Type B pancreatic cell (in vitro differentiated cells): ENCODE measurements around the gene IRS1. TPM values are rescaled to one million over a fixed set of nuclear protein-coding genes. Genes with fewer than 3 reads are reported as not detected.

Experiments used
- DNase-seq: peaks from one replicate; pipeline ENCODE4 v3.0.0; 2021; ENCODE audit warnings: mixed read lengths; ENCODE audit not compliant: unreplicated experiment; ENCODE audit errors: extremely low spot score
- H3K27ac Mint-ChIP-seq: 2 replicates; pipeline ENCODE4 v1.8.0; 2021; ENCODE audit warnings: mild to moderate bottlenecking, mixed read lengths
- H3K27me3 Mint-ChIP-seq: 2 replicates; pipeline ENCODE4 v1.8.0; 2021; ENCODE audit warnings: mixed read lengths
- H3K36me3 Mint-ChIP-seq: 2 replicates; pipeline ENCODE4 v1.8.0; 2021; ENCODE audit warnings: mixed read lengths
- H3K4me1 Mint-ChIP-seq: one replicate; pipeline ENCODE4 v1.8.0; 2021; ENCODE audit warnings: mixed read lengths; ENCODE audit not compliant: unreplicated experiment
- H3K4me3 Mint-ChIP-seq: 2 replicates; pipeline ENCODE4 v1.8.0; 2021; ENCODE audit warnings: mild to moderate bottlenecking, mixed read lengths
- H3K9me3 Mint-ChIP-seq: 2 replicates; pipeline ENCODE4 v1.8.0; 2021; ENCODE audit warnings: mixed read lengths
- CTCF ChIP-seq: fragments of 200-600 bp; sonication (generic); conservative IDR thresholded peaks from 2 replicates; pipeline ENCODE4 v1.5.0; 2021; ENCODE audit warnings: antibody characterized with exemption, mild to moderate bottlenecking
- total RNA-seq: library from RNA; stranded (reverse); gene quantifications from 2 replicates; pipeline ENCODE4 v1.2.1, GENCODE V29; 2021; ENCODE audit warnings: low replicate concordance

Gene IRS1
- total RNA-seq, 1 donor from 2014 or later, result 25.9 TPM

DNA sequence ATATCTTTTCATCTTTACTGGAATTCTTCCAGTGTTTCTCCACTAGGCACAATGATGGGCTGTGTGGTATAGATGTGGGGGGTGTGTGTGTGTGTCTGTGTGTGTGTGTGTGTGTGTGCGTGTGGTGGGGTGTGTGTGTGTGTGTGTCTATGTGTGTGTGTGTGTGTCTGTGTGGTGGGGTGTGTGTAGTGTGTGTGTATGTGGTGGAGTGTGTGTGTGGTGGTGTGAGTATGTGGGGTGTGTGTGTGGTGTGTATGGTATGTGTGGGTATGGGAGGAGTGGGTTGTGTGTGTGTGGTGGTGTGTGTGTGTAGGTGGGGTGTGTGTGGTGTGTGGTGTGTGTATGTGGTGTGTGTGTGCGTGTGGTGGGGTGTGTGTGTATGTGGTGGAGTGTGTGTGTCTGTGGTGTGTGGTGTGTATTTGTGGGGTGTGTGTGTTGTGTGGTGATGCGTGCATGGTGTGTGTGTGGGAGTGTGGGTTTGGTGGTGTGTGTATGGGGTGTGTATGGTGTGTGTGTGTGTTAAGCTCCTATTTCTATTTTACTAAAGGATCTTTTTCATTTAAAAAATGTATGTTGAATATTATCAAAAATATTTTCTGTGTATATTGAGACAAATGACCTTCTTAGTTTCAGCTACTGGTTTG, 84.2 kb downstream of the IRS1 start:
- DNase-seq, result no peak
- H3K27me3 Mint-ChIP-seq, result no peaks in the 10 kb centered on the region
- no peak for TF ChIP-seq CTCF
- H3K4me3 Mint-ChIP-seq, result no peak overlapping the region
- H3K9me3 Mint-ChIP-seq, result no peaks in the 10 kb centered on the region
- H3K4me1 Mint-ChIP-seq, result no peaks in the 10 kb centered on the region
- no peaks in the 10 kb centered on the region for H3K36me3 Mint-ChIP-seq
- H3K27ac Mint-ChIP-seq, result no peak overlapping the region

DNA sequence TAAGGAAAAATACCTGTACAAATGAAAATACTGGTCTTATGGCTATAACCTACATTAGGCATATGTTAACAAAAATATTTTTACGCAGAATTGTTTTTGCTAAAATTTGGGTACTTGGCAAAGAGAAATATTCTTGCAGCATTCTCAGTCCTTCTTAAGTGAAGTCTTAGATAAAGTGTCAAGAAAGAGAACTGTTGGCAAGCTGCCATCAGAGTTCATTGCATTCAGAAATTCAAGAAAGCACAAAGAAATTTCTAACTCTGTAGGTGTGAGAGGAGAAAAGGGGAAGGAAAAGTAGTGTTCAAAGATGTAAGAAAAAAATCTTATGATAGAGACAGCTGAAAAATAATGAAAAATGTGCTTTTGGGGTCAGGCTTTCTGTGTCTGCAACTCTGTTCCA, 86.7 kb downstream of the IRS1 start:
- Mint-ChIP-seq H3K36me3 (no peaks in the 10 kb centered on the region), H3K9me3 (no peaks in the 10 kb centered on the region), H3K4me3 (no peak overlapping the region), H3K27ac (no peak overlapping the region), H3K4me1 (no peaks in the 10 kb centered on the region), H3K27me3 (no peaks in the 10 kb centered on the region)
- no peak for DNase-seq
- no peak for TF ChIP-seq CTCF

DNA sequence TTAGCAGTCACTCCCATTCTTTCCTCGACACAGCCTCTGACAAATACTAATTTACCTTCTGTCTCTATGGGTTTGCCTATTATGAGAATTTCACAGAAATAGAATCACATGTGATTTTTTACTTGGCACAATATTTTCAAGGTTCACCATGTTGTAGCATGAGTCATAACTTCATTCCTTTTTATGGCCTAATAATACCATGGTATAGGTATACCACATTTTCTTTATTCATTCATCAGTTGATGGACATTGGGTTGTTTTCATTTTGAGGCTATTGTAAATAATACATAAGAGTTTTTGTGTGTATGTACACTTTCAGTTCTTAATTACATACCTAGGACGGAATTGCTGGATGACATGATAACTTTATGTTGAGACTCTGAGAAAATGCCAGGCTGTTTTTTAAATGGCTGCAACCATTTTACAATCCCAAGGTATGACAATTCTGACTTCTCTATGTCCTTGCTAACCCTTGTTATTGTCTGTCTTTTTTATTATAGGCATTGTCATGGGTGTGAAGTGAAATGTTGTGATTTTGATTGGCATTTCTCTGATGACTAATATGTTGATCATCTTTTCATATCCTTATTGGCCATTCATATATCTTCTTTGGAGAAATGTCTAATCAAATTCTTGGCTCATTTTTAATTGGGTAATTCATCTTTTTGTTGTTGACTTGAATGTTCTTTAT, 87.9 kb downstream of the IRS1 start:
- no peak for DNase-seq
- no peak for TF ChIP-seq CTCF
- Mint-ChIP-seq H3K4me3 (no peak overlapping the region), H3K27ac (no peak overlapping the region), H3K27me3 (no peaks in the 10 kb centered on the region), H3K36me3 (no peaks in the 10 kb centered on the region), H3K4me1 (no peaks in the 10 kb centered on the region), H3K9me3 (no peaks in the 10 kb centered on the region)

DNA sequence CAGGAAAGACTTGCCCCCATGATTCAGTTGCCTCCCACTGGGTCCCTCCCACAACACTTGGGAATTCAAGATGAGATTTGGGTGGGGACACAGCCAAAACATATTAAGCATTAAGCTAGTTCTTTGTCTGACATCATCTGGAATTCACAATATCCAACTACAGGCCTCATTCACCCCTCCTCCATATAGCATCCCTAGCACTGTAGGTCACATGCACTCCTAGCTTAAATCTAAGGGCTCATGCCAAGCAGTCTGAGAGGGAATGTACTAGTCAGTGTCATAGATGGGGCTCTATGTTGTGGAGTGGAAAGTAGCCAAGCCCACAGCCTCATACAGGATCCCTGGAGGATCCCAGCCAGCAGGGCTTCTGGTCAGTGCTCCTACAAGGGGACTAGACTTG, 92.1 kb downstream of the IRS1 start:
- Mint-ChIP-seq H3K4me1 (peaks cover 11% of the 10 kb centered on the region), H3K27ac (no peak overlapping the region), H3K4me3 (no peak overlapping the region), H3K27me3 (no peaks in the 10 kb centered on the region), H3K9me3 (no peaks in the 10 kb centered on the region), H3K36me3 (no peaks in the 10 kb centered on the region)
- TF ChIP-seq CTCF, result no peak
- no peak for DNase-seq

DNA sequence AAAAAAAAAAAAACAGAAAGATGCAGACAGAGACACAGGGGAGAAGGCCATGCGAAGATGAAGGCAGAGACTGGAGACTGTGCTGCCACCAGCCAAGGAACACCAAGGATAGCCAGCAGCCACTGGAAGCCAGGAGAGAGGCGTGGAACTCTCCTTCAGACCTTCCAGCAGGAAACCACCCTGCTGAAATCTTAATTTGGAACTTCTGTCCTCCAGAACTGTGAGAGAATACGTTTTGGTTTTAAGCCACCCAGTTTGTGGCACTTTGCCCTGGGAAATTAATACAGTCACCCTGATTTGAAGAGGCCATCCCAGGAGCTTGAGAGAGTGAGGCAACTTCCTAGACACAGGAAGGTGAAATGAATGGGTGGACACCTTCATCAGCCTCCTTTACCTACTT, 93.7 kb downstream of the IRS1 start:
- no peak for TF ChIP-seq CTCF
- H3K9me3 Mint-ChIP-seq, result no peaks in the 10 kb centered on the region
- H3K36me3 Mint-ChIP-seq, result no peaks in the 10 kb centered on the region
- no peak for DNase-seq
- H3K27ac Mint-ChIP-seq, result no peak overlapping the region
- no peaks in the 10 kb centered on the region for H3K27me3 Mint-ChIP-seq
- H3K4me3 Mint-ChIP-seq, result no peak overlapping the region
- H3K4me1 Mint-ChIP-seq, result peaks cover 16% of the 10 kb centered on the region
